H1 (cell line): ENCODE data around the gene ZNF614. TPM values are rescaled to one million over a fixed set of nuclear protein-coding genes. Genes with fewer than 3 reads are reported as not detected.

Source experiments
- ATF3 ChIP-seq: IDR thresholded peaks from 2 replicates; pipeline ENCODE4 v1.6.1; 2011; ENCODE audit warnings: low read depth, mild to moderate bottlenecking, low read length; ENCODE audit not compliant: insufficient read depth
- BACH1 ChIP-seq: IDR thresholded peaks from 2 replicates; pipeline ENCODE4 v1.6.1; 2012; ENCODE audit warnings: low read length, improper control_type of control experiment
- BRCA1 ChIP-seq: IDR thresholded peaks from 2 replicates; pipeline ENCODE4 v1.6.1; 2012; ENCODE audit warnings: low read depth, low read length, improper control_type of control experiment
- CBX8 ChIP-seq: fragments of 300-800, 300-1000 bp; sonication (generic); IDR thresholded peaks from 2 replicates; pipeline ENCODE4 v1.7.1; 2016; ENCODE audit warnings: low read depth, low read length, borderline replicate concordance
- CEBPB ChIP-seq: IDR thresholded peaks from 2 replicates; pipeline ENCODE4 v1.6.1; 2012; ENCODE audit warnings: low read depth, low read length
- CHD1 ChIP-seq: IDR thresholded peaks from 2 replicates; pipeline ENCODE4 v1.6.1; 2012; ENCODE audit warnings: low read depth, low read length, improper control_type of control experiment
- CREB1 ChIP-seq: IDR thresholded peaks from 2 replicates; pipeline ENCODE4 v1.6.1; 2012; ENCODE audit warnings: inconsistent platforms
- CTBP2 ChIP-seq: IDR thresholded peaks from 2 replicates; pipeline ENCODE4 v1.7.0; 2011; ENCODE audit warnings: borderline replicate concordance, mild to moderate bottlenecking, moderate library complexity, mixed read lengths, low read length; ENCODE audit not compliant: insufficient read depth, insufficient read length
- CTCF ChIP-seq, 3 experiments: IDR thresholded peaks; 1 replicate in 2 of 3; 2 replicates in 1 of 3; pipeline versions ENCODE4 v1.5.1 to v1.6.1; 2011; ENCODE audit warnings: low read length in 3 of 3, mild to moderate bottlenecking in 3 of 3, inconsistent platforms in 2 of 3, low read depth in 1 of 3, moderate library complexity in 1 of 3; ENCODE audit not compliant: insufficient read depth in 1 of 3; ENCODE audit errors: control extremely low read depth in 1 of 3
- EZH2 ChIP-seq: fragments of 200-600 bp; sonication (generic); IDR thresholded peaks from 2 replicates; pipeline ENCODE4 v1.7.1; 2012; ENCODE audit warnings: low read depth, mild to moderate bottlenecking, moderate library complexity, low read length, inconsistent platforms; ENCODE audit not compliant: severe bottlenecking
- HDAC2 ChIP-seq, 2 experiments: fragments of 300-600 bp in 1 of 2; sonication (generic) in 1 of 2; IDR thresholded peaks; 2 replicates each; pipeline ENCODE4 v1.6.1; 2011 to 2012; ENCODE audit warnings: low read depth in 2 of 2, low read length in 2 of 2, mild to moderate bottlenecking in 2 of 2, moderate library complexity in 2 of 2, borderline replicate concordance in 1 of 2, inconsistent platforms in 1 of 2
- JUN ChIP-seq: IDR thresholded peaks from 2 replicates; pipeline ENCODE4 v1.6.1; 2011; ENCODE audit warnings: low read depth, mild to moderate bottlenecking, improper control_type of control experiment, low read length
- KDM4A ChIP-seq: IDR thresholded peaks from one replicate; pipeline ENCODE4 v1.7.1; 2012; ENCODE audit warnings: low read depth, mild to moderate bottlenecking, moderate library complexity, low read length, inconsistent platforms; ENCODE audit not compliant: severe bottlenecking
- POU5F1 ChIP-seq: IDR thresholded peaks from 2 replicates; pipeline ENCODE4 v1.6.1; 2011; ENCODE audit warnings: low read depth, mild to moderate bottlenecking, low read length, moderate library complexity
- RAD21 ChIP-seq, 2 experiments: IDR thresholded peaks in 1 of 2; conservative IDR thresholded peaks in 1 of 2; 2 replicates each; pipeline ENCODE4 v1.6.1; 2011; ENCODE audit warnings: low read depth in 2 of 2, low read length in 2 of 2, improper control_type of control experiment in 1 of 2, inconsistent platforms in 1 of 2, mild to moderate bottlenecking in 1 of 2, moderate library complexity in 1 of 2
- RNF2 ChIP-seq: fragments of 200-900, 300-1000 bp; sonication (generic); IDR thresholded peaks from 2 replicates; pipeline ENCODE4 v1.7.1; 2016; ENCODE audit warnings: borderline replicate concordance, low read depth, mild to moderate bottlenecking, antibody characterized with exemption, low read length; ENCODE audit not compliant: poor library complexity, severe bottlenecking; ENCODE audit errors: missing control alignments
- TBP ChIP-seq: IDR thresholded peaks from 2 replicates; pipeline ENCODE4 v1.6.1; 2011; ENCODE audit warnings: low read depth, low read length, improper control_type of control experiment
- TEAD4 ChIP-seq: IDR thresholded peaks from 2 replicates; pipeline ENCODE4 v1.6.1; 2012; ENCODE audit warnings: low read depth, low read length, inconsistent platforms, mixed read lengths
- YY1 ChIP-seq: IDR thresholded peaks from 2 replicates; pipeline ENCODE4 v1.6.1; 2011; ENCODE audit warnings: low read depth, mild to moderate bottlenecking, low read length
- polyA plus RNA-seq, 7 experiments: library from polyadenylated mRNA; depleted of rRNA in 3 of 7; stranded (reverse) in 5 of 7; unstranded in 2 of 7; fragments of >200 nt in 5 of 7; fragments of 200-250 nt in 2 of 7; gene quantifications; 1 replicate in 5 of 7; 2 replicates in 1 of 7; 4 replicates in 1 of 7; pipeline versions ENCODE4 v1.2.1 to v1.2.3, GENCODE V29; 2011 to 2013; ENCODE audit warnings: missing spikeins in 2 of 7, mixed read lengths in 2 of 7
- total RNA-seq: library from RNA; stranded (reverse); fragmentation: NEBNext Ultra II Directional; extraction: Animal tissue kit (Norgen Biotek cat#: 25700); gene quantifications from 2 replicates; pipeline ENCODE4 v1.2.1, GENCODE V29; 2021
- TF ChIP-seq, protein P1 (sequence below): IDR thresholded peaks from 2 replicates; pipeline ENCODE4 v1.6.1; 2012; ENCODE audit warnings: inconsistent platforms

The ZNF614 gene
- total and polyA plus RNA-seq, 2 of the 8 experiments (the other 6 are each of a cell fraction or from before 2014, with no cell fraction given), result 4.7 to 18.7 TPM

GRCh38 chr19:52007806-52008557, 20.2 kb downstream of the ZNF614 start, which contains the start of gene ZNF615 (continued):
- TF ChIP-seq CBX8 (no peak), KDM4A (peak; percentile 92), YY1 (peak; percentile 100), BACH1 (0 out of 2 replicates have a peak, but pooled peaks have one; percentile 11), CTCF (IDR thresholded peaks at IDR 0.05; ENCODE audit: control extremely low read depth in 1 of 3, insufficient read depth in 1 of 3, low read depth in 1 of 3, low read length in 3 of 3) (no peak), CREB1 (peak; percentile 58), JUN (no peak), CTBP2 (no peak), EZH2 (no peak), RNF2 (no peak), ATF3 (no peak), CEBPB (no peak), BRCA1 (no peak), CHD1 (no peak; the same call in 1 of the 2 replicates), TEAD4 (no peak), RAD21 (IDR thresholded peaks at IDR 0.05 in 1 of 2, conservative IDR thresholded peaks at IDR 0.05 in 1 of 2; ENCODE audit: low read depth in 2 of 2, low read length in 2 of 2) (no peak; a peak in 1 of 4 replicates), TBP (peak; percentile 70), HDAC2 (IDR thresholded peaks at IDR 0.05; ENCODE audit: borderline replicate concordance in 1 of 2, low read depth in 2 of 2, low read length in 2 of 2) (no peak), POU5F1 (no peak)
- TF ChIP-seq, protein P1, sequence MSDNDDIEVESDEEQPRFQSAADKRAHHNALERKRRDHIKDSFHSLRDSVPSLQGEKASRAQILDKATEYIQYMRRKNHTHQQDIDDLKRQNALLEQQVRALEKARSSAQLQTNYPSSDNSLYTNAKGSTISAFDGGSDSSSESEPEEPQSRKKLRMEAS, result peak; percentile 27; the same call in 1 of the 2 replicates
